ENCODE results near the gene TAGAP.

DNA sequence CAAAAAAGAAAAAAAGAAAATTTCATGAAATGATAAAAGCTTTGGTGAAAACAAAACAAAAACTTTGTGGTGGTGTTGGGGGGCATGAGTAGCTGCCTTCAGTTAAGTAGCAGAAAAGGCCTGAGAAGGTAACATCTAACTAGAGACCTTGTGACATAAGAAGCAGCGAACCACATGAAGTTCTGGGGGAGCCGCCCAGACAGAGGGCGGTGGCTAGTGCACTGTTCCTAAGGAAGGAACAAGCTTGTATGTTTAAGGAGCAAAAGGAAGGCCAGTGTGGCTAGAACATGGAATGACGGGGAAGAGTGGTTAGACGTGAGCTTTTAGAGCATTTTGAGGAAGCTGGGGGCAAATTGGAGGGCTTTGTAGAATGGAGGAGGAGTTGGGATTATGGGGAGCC lies 37.3 kb downstream of the TAGAP start:
- no peak for TF ChIP-seq POLR2A (IDR thresholded peaks at IDR 0.05)
- no peak for TF ChIP-seq CTCF (IDR thresholded peaks at IDR 0.05)
- TF ChIP-seq POLR2AphosphoS5 (IDR thresholded peaks at IDR 0.05) = no peak

Data from stomach (tissue), 4 donors.